NCI-H748 treated with DMSO at 0.1 percent for 48 hours (cell line): ENCODE data around the gene WTAP.
A peak's percentile ranks its signal among the peaks of the same experiment; 100 is the strongest.
"Not testable (repeated sequence)": the region's sequence is repeated elsewhere in the genome, so short reads cannot be mapped to it uniquely, and the experiment has no call there.

Source experiments
- DNase-seq: peaks from one replicate; lab custom pipeline; 2025; lab: John Stamatoyannopoulos, UW

The WTAP gene

DNA sequence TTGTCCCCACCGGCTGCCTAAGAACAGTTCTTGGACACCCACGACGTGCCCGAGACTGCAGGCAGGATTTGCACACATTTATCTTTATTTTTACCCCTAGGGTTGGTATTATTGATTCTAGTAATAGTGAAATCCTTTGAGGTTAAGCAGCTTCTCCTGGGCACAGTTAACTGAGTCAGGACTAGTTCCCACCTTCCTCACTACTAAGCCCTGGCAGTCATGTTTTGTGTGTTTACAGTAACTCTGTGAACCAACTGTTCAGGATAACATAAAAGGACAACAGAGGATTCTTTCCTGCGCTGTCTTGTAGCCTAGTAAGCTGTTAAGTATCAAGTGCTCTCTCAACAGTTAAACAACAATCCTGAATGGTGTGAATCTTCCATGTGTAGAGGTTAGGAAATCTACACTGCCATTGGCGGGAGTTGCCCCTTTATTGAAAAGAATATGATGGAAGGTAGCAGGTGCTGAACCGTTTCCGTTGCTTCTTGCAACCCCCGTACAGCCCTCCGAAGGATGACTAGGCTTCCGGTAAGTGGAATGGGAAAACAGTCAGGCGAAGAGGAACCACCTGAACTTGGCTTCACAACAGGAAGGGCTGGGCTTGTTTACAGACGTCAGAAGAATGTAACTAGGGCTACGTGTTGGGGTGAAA, 33.3 kb upstream of the WTAP start:
- peak; percentile 47 for DNase-seq

DNA sequence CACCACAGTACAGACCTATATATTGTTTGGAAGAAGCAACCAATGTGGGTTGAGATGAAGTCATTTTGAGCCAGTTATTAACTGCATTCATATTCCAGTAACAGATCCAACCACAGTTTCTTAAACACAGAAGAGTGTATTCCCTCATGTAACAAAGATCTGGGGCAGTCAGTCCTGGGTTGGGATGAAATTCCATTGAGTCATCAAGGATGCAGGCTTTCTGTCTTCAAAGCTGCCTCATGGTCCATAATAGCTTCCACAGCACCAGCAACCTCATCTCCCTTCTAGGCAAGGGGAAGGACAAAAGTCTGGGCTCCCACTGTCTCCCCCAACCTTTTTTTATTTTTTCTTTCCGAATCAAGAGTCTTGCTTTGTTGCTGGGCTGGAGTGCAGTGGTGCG, 31.3 kb upstream of the WTAP start:
- no peak for DNase-seq

DNA sequence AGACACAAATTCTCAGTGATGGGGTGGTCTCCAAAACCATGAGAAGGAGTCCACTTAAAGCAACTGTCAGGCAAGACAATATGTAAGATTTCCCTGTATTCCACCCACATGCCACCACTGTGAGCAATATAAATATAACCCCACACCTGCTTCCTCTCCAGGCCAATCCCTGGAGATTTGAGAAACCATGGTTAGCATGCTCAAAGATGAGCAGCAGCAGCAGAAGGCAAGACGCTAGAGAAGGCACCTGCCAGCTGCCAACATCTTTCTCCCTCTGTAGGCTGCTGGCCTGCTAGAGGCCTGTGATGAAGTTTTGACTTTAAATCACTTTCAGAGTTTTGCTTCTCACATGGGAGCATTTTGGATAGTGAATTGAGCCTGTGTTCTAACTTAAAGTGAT, 26.3 kb upstream of the WTAP start:
- no peak for DNase-seq

DNA sequence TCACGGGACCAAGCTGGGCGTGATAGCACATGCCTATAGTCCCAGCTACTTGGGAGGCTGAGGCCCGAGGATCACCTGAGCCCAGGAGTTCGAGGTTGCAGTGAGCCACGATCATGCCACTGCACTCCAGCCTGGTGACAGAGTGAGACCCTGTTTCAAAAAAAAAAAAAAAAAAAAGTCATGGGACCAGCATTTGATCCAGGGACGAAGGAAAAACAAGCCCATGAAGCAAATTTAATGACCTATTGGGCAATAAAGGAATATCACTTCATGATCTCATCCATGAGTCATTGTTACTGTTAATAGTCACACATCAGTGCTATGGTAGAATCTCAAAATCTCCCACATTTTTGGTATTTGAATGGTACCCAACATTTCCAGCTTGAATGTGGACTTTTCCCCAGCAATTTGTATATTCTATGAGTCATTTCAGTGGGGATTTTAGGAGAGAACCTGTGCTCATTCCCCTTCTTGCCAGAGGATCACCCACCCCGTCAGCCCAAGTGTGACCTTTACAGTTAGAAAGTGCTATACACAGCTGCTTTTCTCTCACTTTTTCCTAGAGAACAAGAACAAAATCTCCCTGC, 25.8 kb upstream of the WTAP start:
- no peak for DNase-seq

DNA sequence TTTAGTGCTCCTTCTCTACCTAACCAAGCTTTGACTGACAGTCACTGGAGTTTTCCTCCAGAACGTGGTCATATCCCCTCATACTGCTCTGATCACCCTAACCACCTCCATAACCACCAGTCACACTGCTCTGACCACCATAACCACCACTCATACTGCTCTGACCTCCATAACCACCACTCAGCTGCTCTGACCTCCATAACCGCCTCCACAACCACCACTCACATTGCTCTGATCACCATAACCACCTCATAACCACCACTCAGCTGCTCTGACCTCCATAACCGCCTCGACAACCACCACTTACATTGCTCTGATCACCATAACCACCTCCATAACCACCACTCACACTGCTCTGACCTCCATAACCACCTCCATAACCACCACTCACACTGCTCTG, 16.7 kb upstream of the WTAP start:
- DNase-seq: not testable (repeated sequence)

DNA sequence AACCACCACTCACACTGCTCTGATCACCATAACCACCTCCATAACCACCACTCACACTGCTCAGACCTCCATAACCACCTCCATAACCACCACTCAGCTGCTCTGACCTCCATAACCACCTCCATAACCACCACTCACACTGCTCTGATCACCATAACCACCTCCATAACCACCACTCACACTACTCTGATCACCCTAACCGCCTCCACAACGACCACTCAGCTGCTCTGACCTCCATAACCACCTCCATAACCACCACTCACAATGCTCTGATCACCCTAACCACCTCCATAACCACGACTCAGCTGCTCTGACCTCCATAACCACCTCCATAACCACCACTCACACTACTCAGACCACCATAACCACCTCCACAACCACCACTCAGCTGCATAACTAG, 14.9 kb upstream of the WTAP start:
- DNase-seq: not testable (repeated sequence)

DNA sequence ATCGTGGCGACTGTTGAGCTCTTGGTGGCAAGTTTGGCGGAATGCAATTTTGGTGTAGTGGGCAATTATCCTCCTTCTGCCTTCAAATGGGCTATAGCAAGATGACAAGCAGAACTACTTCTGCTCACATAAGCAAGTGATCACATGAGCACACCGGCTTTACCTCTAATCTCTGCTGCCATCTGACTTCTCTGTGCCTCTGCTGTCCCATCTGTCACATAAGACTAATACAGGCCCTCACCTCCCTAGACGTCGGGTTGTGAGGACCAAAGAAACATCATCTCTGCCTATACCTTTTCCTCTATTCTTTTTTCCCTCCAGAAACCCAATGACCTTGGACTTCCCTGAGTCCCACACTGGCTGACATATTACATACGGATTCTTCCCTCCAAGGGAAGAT, 13.3 kb upstream of the WTAP start:
- DNase-seq: no peak

DNA sequence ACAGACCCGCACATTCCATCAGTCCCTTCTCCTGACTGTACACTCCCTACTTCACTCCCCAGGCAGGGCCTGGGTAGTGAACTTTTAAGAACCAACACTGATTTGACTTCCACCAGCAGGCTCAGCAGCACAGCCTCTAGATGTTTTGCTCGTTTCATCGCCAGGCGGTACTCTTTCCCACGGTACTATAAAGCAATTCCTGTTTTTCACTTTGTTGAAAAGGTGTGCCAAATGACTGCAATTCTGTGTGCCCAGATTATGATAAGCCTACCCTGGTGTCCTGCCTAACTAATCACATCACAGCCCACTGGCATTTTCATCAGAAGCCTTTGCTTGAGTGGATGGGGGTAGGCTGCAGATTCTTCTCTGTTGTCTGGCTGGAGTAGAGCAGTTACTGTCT, 12.9 kb upstream of the WTAP start:
- DNase-seq: no peak

DNA sequence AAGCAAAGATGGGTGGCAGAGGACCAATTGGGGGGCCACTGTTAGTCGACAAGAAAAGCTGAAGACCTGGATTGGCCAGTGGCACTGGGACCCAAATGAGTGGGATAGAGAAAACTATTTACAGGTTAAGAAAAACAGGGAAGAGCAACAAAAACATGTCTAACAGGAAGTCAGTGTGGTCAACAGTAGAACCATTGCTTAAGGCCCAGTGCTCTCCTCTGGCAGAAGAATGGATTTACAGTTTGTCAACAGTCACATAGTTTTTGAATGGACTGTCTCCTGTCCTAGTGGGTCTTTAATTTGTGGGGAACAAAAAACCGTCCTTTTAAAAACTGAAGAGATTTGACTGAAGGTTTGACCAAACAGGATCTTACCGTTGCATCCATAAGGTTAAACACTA, 12.1 kb upstream of the WTAP start:
- DNase-seq: no peak

DNA sequence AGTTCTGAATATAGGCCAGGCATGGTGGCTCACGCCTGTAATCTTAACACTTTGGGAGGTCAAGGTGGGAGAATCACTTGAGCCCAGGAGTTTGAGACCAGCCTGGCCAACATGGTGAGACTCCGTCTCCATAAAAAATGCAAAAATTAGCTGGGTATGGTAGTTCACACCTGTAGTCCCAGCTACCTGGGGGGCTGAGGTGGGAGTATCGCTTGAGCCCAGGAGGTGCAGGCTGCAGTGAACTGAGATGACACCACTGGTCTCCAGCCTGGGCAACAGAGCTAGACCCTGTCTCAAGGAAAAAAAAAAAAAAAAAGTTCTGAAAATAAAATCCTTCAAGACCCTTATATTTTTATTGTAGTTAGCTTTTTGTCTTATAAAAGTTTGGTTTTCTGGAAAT, 11.7 kb upstream of the WTAP start:
- no peak for DNase-seq

DNA sequence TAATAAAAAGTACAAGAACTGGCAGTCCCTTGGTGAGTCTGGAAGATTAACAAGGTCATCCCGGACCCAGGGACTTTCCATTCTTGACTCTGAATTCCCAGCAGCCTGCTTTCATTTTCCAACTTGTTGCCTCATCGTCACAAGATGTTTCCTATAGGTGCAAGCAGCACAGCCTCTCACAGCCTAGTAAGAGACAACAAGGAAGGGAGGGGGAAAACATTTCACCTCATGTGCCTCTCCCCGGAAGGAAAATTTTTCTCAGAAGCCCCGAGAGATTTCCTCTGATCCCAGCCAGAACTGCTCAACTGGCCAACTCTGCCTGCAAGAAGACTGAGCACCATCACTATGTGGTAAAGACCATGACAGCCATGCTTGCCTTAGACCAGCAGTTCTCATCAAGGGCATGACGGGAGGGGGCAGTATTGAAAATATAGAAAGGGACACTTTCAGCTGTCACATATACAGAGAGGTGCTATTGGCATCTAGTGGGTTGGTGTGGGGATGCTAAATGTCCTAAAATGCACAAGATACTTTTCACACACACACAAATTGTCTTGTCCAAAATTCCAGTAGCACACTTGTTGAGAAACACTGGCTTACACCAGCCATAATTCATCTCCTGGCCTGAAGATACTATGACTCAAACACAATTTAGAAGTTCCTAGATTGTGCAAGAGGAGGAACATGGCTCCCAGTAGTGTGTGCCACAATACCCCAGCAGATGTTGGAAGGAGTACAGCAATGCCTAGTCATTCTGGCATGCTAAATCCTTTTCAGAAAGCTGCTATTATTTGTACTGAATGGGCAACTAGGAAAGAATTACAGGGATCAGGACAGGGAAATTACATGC, 10.8 kb upstream of the WTAP start:
- no peak for DNase-seq

DNA sequence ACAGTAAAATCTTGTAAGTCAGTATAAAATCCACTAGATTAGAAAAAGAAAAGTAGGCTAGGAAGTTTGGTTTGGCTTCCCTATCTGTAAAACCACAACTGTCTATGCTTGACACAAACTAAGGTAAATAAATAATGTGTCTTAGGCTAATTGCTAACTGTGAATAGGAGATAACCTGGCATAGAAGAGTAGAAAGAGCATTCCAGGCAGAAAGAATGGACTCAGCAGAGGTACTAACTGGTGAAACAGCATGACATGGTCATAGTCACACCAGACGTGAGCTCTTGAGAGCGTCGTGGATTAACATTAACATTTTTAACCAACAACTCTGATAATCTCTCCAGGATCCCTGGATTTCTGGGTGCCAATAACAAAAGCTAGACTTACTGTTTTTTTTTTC, 8.7 kb upstream of the WTAP start:
- DNase-seq: no peak

DNA sequence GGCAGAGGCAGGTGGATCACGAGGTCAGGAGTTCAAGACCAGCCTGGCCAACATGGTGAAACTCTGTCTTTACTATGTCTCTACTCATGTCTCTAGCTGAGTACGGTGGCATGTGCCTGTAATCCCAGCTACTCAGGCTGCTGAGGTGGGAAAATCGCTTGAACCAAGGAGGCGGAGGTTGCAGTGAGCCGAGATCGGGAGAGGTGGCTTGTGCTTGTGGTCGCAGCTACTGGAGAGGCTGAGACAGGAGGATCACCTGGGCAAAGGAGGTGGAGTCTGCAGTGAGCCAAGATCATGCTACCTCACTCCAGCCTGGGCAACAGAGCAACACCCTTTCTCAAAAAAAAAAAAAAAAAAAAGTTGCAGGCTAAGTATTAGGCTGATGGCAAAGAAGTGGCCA, 8.0 kb upstream of the WTAP start:
- no peak for DNase-seq

DNA sequence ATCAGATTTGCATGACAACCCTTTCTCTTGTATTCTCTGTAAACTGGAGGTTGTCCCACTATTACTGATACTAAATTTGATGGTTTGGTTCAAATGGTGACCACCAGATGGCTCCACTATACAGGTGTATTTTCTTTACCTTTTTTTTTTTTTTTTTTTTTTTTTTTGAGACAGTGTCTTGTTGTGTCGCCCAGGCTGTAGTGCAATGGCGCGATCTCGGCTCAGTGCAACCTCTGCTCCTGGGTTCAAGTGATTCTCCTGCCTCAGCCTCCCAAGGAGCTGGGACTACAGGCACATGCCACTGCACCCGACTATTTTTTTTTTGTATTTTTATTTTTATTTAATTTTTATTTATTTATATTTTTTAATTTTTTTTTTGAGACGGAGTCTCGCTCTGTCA, 6.6 kb upstream of the WTAP start:
- DNase-seq: peak; percentile 49

DNA sequence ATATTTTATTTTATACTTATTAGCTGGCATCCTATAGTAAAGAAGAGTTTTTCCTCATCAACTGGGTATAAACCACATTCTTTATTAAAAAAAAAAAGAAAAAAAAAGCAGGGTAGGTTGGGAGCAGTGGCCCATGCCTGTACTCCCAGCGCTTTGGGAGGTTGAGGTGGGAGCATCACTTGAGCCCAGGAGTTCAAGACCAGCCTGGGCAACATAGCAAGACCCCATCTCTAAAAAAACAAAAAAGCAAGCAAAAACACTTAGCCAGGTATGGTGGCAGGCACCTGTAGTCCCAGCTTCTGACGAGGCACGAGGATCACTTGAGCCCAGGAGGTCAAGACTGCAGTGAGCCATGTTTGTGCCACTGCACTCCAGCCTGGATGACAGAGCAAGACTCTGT, 5.3 kb upstream of the WTAP start:
- not testable (repeated sequence) for DNase-seq

DNA sequence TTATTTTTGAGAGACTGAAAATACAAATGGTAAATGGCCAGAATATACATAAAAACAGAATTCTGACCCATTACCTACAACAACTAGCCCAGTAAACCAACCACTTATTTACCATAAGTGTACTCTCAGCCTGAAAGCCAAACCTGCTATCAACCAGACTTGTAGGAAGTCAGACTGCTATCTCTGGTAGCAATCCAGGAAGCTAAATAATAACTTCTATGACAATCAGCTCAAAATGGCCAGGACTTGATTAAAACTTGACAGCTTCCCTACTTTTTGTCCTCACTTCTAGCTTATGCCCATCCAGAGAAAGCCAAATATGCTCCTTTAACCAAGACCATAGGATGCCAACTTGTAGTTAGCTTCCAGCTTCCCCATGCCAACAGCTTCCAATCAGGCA, 4.7 kb upstream of the WTAP start:
- DNase-seq: no peak

DNA sequence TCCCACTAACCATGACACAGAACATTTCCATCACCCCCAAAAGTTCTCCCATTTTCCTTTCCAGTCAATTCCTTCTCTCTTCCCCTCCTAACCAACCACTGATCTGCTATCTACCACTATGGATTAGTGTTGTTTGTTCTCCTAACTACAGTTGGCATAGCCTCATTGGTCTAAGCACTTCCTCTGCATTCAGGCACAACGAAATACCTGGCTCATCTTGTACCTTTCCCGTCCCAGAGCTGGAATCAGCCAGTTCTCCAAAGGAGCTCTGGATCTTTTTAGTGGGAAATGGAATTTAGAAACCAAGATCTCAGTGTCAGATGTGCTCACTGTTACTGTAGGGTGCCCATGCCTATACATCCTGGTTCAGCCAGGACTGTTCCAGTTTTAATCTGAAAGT, 4.0 kb upstream of the WTAP start:
- no peak for DNase-seq

DNA sequence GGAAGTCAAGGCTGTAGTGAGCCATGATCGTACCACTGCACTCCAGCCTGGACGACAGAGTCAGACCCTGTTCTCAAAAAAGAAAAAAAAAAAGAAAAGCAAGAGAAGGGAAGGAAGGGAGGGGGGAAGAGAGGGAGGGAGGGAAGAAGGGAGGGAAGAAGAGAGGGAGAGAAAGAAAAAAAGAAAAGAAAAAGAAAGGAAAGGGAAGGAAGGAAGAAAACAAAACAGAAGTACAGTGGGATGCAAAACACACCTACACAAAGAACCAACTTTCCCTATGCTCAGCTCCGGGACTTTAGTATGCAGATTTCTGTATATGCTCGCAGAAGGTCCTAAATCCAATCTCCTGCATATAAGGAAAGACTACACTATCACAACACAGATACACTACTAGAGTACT, 2.5 kb upstream of the WTAP start:
- DNase-seq: no peak

DNA sequence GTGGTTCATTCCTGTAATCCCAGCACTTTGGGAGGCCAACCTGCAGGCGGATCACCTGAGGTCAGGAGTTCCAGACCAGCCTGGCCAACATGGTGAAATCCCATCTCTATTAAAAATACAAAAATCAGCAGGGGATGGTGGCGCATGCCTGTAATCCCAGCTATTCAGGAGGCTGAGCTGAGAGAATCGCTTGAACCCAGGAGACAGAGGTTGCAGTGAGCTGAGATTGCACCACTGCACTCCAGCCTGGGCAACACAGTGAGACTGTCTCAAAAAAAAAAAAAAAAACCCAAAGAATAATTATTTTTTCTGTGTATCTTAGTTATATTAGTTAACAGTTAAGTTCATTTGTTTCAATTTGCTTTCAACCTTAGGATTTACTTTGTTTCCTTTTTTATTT, 2.1 kb upstream of the WTAP start:
- not testable (repeated sequence) for DNase-seq

DNA sequence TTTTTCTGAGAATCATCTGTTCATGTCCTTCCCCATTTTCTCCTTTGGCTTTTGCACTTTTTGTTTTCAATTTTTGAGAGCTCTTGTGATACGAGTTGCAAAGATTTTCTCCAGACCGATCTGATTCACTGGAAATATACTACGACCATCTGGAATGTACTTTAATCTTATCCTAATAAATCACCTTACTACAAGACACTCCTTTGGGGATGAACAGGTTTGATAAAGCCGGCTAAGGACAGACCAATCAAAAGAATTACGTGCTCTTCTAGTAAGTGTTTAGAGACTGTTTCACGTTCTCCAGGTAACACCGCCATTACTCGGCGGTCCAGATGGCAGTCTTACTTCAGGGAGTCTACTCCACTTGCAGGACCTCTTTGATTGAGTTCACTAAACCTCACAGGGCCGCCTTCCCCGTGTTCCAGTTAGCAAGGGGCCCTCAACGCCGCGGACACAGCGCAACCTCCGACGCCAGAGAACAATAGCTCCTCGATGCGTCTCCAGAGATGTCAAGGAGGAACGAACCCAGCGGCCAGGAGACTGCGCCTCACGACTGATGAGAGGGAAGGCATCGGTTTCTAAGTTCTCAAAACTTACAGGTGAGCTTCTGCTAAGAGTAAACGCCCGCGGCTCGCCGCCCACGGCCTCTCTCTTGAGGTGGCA, 920 bp upstream of the WTAP start:
- DNase-seq: peak; percentile 72

DNA sequence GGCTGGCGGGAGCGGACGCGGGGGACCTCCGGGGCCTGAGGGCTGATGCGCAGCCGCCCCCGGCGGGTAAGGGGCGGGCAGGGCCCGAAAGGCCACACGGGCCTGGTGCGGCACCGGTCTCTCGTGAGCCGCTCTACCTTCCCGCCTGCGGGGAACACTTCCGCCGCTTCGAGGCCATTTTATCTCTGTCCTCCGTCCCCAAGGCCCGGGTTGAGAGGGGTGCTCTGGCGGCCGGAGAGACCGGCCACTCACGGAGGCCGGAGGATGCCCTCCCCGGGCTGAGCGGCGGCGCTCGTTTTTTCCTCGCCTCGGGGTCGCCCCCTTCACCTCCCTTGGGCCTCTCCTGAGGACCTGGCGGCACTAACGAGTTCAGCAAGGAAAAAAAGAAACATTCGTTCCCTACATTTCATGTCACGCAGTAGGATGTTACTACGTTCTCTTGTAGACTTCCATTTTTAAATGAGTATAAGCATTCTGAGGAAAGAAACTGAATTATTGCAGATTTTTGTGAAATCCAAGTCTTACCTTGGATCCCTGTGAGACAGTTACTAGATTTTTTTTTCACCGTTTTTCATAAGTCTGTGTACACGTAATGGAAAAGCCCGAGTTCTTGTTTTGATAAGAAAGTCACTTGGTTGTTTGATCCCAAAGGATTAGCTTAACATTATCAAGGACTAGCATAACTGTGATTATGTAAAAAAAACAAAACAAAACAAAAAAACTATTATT, 575 bp downstream of the WTAP start:
- DNase-seq: no peak

DNA sequence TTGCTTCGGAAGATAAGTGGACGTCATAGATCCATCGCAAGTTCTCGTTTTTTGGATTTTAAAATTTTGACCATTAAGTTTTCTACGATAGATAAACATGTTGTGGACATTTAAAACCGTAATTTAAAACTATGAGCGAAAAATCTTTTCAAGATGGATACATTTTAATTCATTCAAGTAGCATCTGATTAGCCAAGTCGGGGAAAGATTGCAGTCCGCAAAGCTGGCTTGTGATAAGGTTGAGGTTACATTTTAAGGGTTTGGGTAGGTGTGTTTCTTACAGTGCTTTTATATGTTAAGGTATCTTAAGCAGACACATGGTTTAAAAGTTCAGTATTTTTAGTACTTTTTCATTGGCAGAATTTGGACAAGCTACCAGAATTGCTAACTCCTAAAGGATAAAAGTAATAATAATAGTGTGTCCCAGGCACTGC, 1.2 kb downstream of the WTAP start:
- DNase-seq: no peak
